ENCODE measurements around the gene SARM1.
"Not testable (repeated sequence)": the region's sequence is repeated elsewhere in the genome, so short reads cannot be mapped to it uniquely, and the experiment has no call there.

Gene SARM1

GRCh38 chr17:28335201-28335958 lies 36.1 kb upstream of the SARM1 start, which contains the start of the genes IFT20 and TNFAIP1:
Gene IFT20 (minus strand): TSS chr17:28335472. CDS start chr17:28331985, 3,487 bp downstream.
Gene TNFAIP1 (plus strand): TSS chr17:28335761. CDS start chr17:28339522, 3,761 bp downstream.
- H3K4me1 Mint-ChIP-seq (ENCODE audit: low read depth), result peaks cover 47% of the 10 kb centered on the region
- peak within 1 kb of the TSS; percentile 94 for H3K27ac Mint-ChIP-seq
- peak; percentile 95 for DNase-seq
- H3K27me3 Mint-ChIP-seq, result no peaks in the 10 kb centered on the region
- H3K36me3 Mint-ChIP-seq (ENCODE audit: low read depth), result peaks cover 39% of the 10 kb centered on the region
- no peaks in the 10 kb centered on the region for H3K9me3 Mint-ChIP-seq
- H3K4me3 Mint-ChIP-seq, result peak within 1 kb of the TSS; percentile 94

- Mint-ChIP-seq H3K4me1 (ENCODE audit: low read depth) (peaks cover 47% of the 10 kb centered on the region), H3K27ac (peak overlapping the region; percentile 94), H3K9me3 (no peaks in the 10 kb centered on the region), H3K4me3 (peak overlapping the region; percentile 94), H3K36me3 (ENCODE audit: low read depth) (peaks cover 39% of the 10 kb centered on the region), H3K27me3 (no peaks in the 10 kb centered on the region)
- peak; percentile 49 for DNase-seq
Observed at GRCh38 chr17:28335959-28336871, 35.3 kb upstream of the SARM1 start.

- peaks cover 40% of the 10 kb centered on the region for H3K4me1 Mint-ChIP-seq (ENCODE audit: low read depth)
- no peak for DNase-seq
- H3K27me3 Mint-ChIP-seq, result no peaks in the 10 kb centered on the region
- peaks cover 52% of the 10 kb centered on the region for H3K36me3 Mint-ChIP-seq (ENCODE audit: low read depth)
- H3K4me3 Mint-ChIP-seq, result no peak overlapping the region
- H3K9me3 Mint-ChIP-seq, result no peaks in the 10 kb centered on the region
- H3K27ac Mint-ChIP-seq, result peak overlapping the region; percentile 45
Observed at GRCh38 chr17:28338056-28338768, 33.3 kb upstream of the SARM1 start.

- peaks cover 57% of the 10 kb centered on the region for H3K36me3 Mint-ChIP-seq (ENCODE audit: low read depth)
- H3K4me3 Mint-ChIP-seq, H3K27me3 Mint-ChIP-seq, H3K9me3 Mint-ChIP-seq, DNase-seq: not testable (repeated sequence)
- peak overlapping the region; percentile 45 for H3K27ac Mint-ChIP-seq
- H3K4me1 Mint-ChIP-seq (ENCODE audit: low read depth), result peaks cover 37% of the 10 kb centered on the region
Observed at GRCh38 chr17:28338769-28339212, 32.7 kb upstream of the SARM1 start.

GRCh38 chr17:28339431-28339830 lies 32.1 kb upstream of the SARM1 start:
- DNase-seq, result no peak
- no peak overlapping the region for H3K4me3 Mint-ChIP-seq
- peak overlapping the region; percentile 26 for H3K27ac Mint-ChIP-seq

GRCh38 chr17:28340374-28340773 lies 31.1 kb upstream of the SARM1 start:
- H3K9me3 Mint-ChIP-seq, result no peaks in the 10 kb centered on the region
- H3K27me3 Mint-ChIP-seq, result no peaks in the 10 kb centered on the region
- peaks cover 72% of the 10 kb centered on the region for H3K36me3 Mint-ChIP-seq (ENCODE audit: low read depth)
- no peak overlapping the region for H3K4me3 Mint-ChIP-seq
- H3K27ac Mint-ChIP-seq, result no peak overlapping the region
- DNase-seq, result no peak
- peaks cover 24% of the 10 kb centered on the region for H3K4me1 Mint-ChIP-seq (ENCODE audit: low read depth)

More at GRCh38 chr17:28339431-28339830, 32.1 kb upstream of the SARM1 start:
- Mint-ChIP-seq H3K36me3 (ENCODE audit: low read depth) (peaks cover 63% of the 10 kb centered on the region), H3K4me1 (ENCODE audit: low read depth) (peaks cover 30% of the 10 kb centered on the region), H3K9me3 (no peaks in the 10 kb centered on the region), H3K27me3 (no peaks in the 10 kb centered on the region)

- DNase-seq, result no peak
- no peaks in the 10 kb centered on the region for H3K9me3 Mint-ChIP-seq
- no peaks in the 10 kb centered on the region for H3K27me3 Mint-ChIP-seq
- H3K4me3 Mint-ChIP-seq, result no peak overlapping the region
- H3K36me3 Mint-ChIP-seq (ENCODE audit: low read depth), result peaks cover 77% of the 10 kb centered on the region
- peak overlapping the region; percentile 44 for H3K27ac Mint-ChIP-seq
- peaks cover 21% of the 10 kb centered on the region for H3K4me1 Mint-ChIP-seq (ENCODE audit: low read depth)
Observed at GRCh38 chr17:28341516-28341915, 30.0 kb upstream of the SARM1 start.

GRCh38 chr17:28342313-28342712 lies 29.2 kb upstream of the SARM1 start:
- DNase-seq, result no peak
- H3K36me3 Mint-ChIP-seq (ENCODE audit: low read depth), result peaks cover 85% of the 10 kb centered on the region
- no peak overlapping the region for H3K4me3 Mint-ChIP-seq
- H3K9me3 Mint-ChIP-seq, result no peaks in the 10 kb centered on the region
- H3K27me3 Mint-ChIP-seq, result no peaks in the 10 kb centered on the region
- H3K4me1 Mint-ChIP-seq (ENCODE audit: low read depth), result peaks cover 13% of the 10 kb centered on the region
- peak overlapping the region; percentile 57 for H3K27ac Mint-ChIP-seq

GRCh38 chr17:28343491-28343932 lies 28.0 kb upstream of the SARM1 start:
- Mint-ChIP-seq H3K36me3 (ENCODE audit: low read depth) (peaks cover 95% of the 10 kb centered on the region), H3K27ac (peak overlapping the region; percentile 13), H3K4me3 (no peak overlapping the region), H3K4me1 (ENCODE audit: low read depth) (peaks cover 4% of the 10 kb centered on the region), H3K9me3 (no peaks in the 10 kb centered on the region), H3K27me3 (no peaks in the 10 kb centered on the region)
- no peak for DNase-seq

GRCh38 chr17:28344011-28344410 lies 27.5 kb upstream of the SARM1 start:
- Mint-ChIP-seq H3K4me1 (ENCODE audit: low read depth) (peaks cover 2% of the 10 kb centered on the region), H3K27me3 (no peaks in the 10 kb centered on the region), H3K27ac (peak overlapping the region; percentile 13), H3K36me3 (ENCODE audit: low read depth) (peaks cover 98% of the 10 kb centered on the region), H3K4me3 (no peak overlapping the region), H3K9me3 (no peaks in the 10 kb centered on the region)
- no peak for DNase-seq

GRCh38 chr17:28344435-28344901 lies 27.0 kb upstream of the SARM1 start:
- Mint-ChIP-seq H3K27ac (peak overlapping the region; percentile 13), H3K4me1 (ENCODE audit: low read depth) (peaks cover 2% of the 10 kb centered on the region), H3K27me3 (no peaks in the 10 kb centered on the region), H3K36me3 (ENCODE audit: low read depth) (peaks cover 97% of the 10 kb centered on the region), H3K9me3 (no peaks in the 10 kb centered on the region), H3K4me3 (no peak overlapping the region)
- DNase-seq, result no peak

GRCh38 chr17:28345419-28346198 lies 25.9 kb upstream of the SARM1 start:
- Mint-ChIP-seq H3K27ac (peak overlapping the region; percentile 66), H3K36me3 (ENCODE audit: low read depth) (peaks cover 97% of the 10 kb centered on the region), H3K27me3 (no peaks in the 10 kb centered on the region), H3K4me1 (ENCODE audit: low read depth) (peaks cover 2% of the 10 kb centered on the region), H3K4me3 (no peak overlapping the region), H3K9me3 (no peaks in the 10 kb centered on the region)
- no peak for DNase-seq

GRCh38 chr17:28346199-28346580 lies 25.3 kb upstream of the SARM1 start:
- H3K36me3 Mint-ChIP-seq (ENCODE audit: low read depth), result peaks cover 97% of the 10 kb centered on the region
- no peaks in the 10 kb centered on the region for H3K27me3 Mint-ChIP-seq
- no peak for DNase-seq
- no peaks in the 10 kb centered on the region for H3K9me3 Mint-ChIP-seq
- peak overlapping the region; percentile 66 for H3K27ac Mint-ChIP-seq
- no peak overlapping the region for H3K4me3 Mint-ChIP-seq
- H3K4me1 Mint-ChIP-seq (ENCODE audit: low read depth), result peaks cover 2% of the 10 kb centered on the region

Data from activated T-cell treated with anti-CD3 and anti-CD28 coated beads, Interleukin-2, amount 50 U/mL, for 24 hours (primary cell).